NCI-H2227 (cell line): ENCODE data around the gene ATP13A2.

Source experiments
- DNase-seq: peaks from one replicate; lab custom pipeline; 2025; ENCODE audit not compliant: unreplicated experiment; lab: John Stamatoyannopoulos, UW

ATP13A2 gene

DNA sequence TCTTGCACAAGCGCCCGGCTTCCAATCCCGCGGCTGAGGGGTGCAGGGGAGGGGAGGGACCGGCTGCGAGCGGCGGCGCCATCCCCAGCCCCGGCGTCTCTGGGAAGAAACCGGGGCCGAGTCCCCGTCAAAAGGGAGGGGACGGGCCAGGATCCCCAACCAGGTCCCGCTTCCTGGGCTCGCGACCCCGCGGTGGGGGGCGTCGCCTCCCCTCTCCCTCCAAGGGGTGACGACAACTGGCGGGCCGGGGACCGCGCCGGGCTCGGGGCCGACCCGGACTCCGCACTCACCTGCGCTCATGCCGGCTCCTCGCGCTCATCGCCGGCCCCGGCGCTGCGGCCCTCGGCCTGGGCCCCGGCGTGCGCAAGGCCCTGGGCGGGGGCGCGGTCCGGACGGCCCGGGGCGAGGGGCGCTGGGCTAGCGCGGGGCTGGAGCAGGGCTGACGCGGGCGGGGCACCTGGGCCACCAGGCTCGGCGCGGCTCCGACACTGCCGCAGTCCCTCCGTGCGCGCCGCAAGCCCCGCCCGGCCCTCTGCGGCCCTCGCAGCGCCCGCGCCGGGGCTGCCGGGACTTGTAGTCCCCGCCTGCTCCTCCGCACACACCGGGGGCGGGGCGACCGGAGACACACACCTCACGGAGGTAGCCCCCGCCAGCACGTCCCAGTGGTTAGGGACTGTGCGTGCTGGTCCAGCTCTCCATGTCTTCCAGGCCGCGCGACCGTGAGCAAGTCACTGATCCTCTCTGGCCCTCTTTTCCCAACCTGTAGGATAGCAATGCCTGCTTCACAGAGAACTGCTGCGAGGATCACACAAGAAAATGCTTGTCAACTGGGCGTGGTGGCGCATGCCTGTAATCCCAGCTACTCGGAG is at the start of gene ATP13A2:
Gene ATP13A2, minus strand, starts transcription at position 490 of the 869 bp plus-strand sequence. Its CDS starts 190 bp downstream, at position 300.
- DNase-seq = peak; percentile 96

GRCh38 chr1:17061486-17061885 is 49.8 kb upstream of the ATP13A2 start:
- DNase-seq = peak; percentile 31

GRCh38 chr1:17060306-17060749 is 48.6 kb upstream of the ATP13A2 start:
- no peak for DNase-seq

DNA sequence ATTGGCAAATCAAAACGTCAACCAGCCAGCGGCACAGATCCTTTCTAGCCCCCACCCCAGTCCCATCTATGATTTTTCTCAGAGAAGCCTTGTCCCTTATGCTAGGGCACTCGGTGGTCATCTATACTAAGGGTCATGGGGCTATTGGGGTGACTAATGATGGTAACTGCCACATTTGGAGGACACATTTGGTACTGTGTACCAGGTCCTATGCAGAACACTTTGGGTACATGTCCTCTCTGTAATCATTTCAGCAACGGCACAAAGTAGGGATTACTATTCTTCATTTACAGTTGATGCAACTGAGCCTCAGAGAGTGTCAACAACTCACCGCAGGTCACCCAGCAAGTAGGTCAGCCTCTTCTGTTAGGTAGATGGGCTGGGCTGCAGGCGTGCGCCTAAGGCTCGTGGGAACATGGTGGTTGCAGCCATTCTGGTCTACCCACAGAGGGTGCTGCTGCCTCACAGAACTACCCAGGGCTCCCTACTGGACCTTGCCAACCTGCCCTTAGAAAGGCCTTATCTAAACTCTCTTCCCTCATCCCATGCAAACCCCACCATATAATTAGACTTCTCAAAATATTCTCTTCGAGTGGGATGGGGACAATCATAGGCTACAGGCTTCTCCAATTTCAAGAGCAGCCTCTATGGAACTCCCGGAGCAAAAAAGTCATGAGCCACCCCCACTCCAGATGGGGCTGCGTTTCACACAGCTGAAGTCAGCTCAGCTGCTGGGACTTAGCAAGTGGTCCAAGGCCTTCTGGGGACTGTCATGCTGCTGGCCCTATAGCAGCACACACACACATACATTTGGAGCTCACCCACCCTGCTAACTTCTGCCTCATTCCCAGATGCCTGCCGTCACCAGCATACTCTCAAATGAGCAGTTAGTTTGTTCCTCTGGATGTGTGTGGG is 47.9 kb upstream of the ATP13A2 start:
- peak; percentile 84 for DNase-seq

DNA sequence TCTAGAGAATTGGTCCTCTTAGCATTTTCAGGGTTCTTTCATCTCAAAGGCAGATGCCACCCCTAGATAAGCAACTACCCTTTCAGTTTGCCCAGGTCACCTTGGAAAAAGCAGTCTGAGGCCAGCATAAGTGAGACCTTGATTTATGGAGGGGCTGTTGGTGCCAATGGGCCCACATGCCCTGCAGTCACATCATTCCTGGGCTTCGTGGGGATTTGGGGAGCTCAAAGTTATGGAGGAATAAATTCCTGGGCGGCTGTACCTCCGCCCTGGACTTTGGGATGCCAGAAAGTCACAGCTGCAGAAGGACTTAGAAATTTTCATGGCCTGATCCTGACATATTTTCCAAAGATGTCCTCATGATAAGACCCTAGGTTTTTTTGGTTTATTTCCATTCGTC is 44.8 kb upstream of the ATP13A2 start:
- DNase-seq = no peak

DNA sequence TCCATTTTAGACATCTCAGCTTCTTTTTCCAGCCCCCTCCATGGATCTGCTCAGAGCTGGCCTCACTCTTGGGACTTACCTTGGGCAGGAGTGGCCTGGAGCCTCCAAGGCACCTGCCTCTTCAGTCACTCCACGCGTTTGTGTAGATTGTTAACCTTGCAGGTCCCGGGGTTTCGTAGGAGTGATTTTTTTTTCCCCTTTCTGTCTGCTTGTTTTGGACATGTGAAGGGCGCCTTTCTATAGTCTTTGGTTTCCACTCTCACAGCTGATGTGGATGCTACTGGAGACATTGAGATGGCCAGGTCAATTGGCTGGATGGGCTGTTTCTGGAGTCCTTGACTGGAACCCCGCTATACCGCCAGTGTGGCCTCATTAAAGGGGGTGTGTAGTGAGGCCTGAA is 44.1 kb upstream of the ATP13A2 start:
- DNase-seq = no peak

- peak; percentile 99 for DNase-seq
Observed at GRCh38 chr1:17053685-17054410, 42.1 kb upstream of the ATP13A2 start, which contains the start of gene SDHB. Gene SDHB, minus strand, starts transcription at chr1:17054032. Its CDS starts 13 bp downstream, at chr1:17054019.

DNA sequence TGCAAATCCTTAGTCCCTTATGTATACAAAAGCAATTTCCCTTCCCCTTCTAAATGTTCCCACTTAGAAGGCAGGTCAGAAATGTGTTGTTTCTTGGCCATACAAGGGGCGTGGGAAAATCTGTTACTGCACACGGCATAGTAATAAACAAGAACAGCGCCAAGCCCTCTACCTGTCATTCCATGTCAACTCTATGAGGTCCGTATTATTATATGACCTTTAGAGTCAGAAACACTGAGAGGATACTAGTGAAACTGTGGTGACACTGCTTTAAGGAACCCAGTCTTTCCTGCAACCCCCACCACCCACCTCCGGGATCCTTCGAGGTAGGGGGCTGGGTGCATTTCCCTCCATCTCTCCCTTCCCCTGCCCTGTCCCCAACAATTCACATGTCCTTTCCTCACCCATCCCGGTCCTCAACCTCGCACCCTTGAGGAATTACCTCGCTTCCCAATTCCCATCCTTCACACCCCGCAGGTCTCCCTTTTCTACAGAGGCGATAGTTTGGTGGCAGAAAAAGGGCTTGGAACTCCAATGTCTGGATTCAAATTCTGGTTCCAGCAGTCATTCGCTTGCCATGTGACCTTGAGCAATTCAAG is 41.5 kb upstream of the ATP13A2 start:
- peak; percentile 21 for DNase-seq

- DNase-seq = no peak
Observed at GRCh38 chr1:17052641-17053040, 40.9 kb upstream of the ATP13A2 start.

GRCh38 chr1:17052038-17052437 is 40.3 kb upstream of the ATP13A2 start:
- DNase-seq = no peak

GRCh38 chr1:17047924-17048323 is 36.2 kb upstream of the ATP13A2 start:
- no peak for DNase-seq

DNA sequence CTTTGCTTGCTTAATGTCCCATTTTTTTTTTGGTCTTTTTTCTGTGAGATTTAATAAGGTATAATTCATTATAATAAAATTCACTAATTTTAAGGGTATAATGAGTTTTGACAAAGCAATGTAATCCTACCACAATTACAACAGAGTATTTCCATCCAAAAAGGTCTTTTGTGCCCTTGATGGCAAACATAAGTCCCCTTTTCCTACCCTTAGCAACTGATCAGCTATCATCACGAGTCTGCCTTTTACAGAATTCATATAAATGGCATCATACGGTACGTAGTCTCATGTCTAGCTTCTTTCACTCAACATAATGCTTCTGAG is 34.6 kb upstream of the ATP13A2 start:
- DNase-seq = no peak

DNA sequence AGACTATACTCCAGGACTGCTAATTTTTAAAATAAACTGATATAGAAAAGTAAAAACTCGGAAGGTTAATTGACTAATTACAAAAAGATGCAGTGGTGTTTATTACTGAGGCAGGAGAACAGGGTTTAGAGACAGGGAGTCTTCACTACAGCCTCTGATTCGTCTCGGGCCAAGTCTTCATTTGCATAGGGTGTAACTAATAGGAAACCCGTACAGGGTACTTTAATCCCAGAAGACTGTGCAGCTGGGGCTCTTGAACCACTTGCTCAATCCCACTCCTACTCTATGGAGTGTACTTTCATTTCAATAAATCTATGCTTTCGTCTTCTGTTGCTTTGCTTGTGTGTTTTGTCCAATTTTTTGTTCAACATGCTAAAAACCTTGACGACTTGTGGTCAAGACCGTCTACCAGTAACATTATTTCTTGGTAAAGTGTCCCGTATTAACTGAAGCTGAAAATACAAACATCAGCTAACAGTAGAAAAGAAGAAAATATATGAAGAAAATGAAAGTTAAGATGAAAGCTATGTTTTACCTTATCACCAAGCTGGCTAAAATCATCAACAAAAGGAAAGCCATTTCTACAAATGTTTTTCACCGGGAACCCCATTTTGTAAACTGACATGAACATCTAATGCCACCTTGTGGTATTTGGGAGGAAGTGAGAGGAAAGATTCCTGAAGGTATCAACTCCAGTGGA is 34.1 kb upstream of the ATP13A2 start:
- DNase-seq = peak; percentile 80

- DNase-seq = no peak
Observed at GRCh38 chr1:17045150-17045549, 33.4 kb upstream of the ATP13A2 start.

GRCh38 chr1:17043676-17044075 is 31.9 kb upstream of the ATP13A2 start:
- DNase-seq = no peak

GRCh38 chr1:17040135-17040534 is 28.4 kb upstream of the ATP13A2 start:
- DNase-seq = no peak

GRCh38 chr1:17039522-17039921 is 27.8 kb upstream of the ATP13A2 start:
- no peak for DNase-seq

DNA sequence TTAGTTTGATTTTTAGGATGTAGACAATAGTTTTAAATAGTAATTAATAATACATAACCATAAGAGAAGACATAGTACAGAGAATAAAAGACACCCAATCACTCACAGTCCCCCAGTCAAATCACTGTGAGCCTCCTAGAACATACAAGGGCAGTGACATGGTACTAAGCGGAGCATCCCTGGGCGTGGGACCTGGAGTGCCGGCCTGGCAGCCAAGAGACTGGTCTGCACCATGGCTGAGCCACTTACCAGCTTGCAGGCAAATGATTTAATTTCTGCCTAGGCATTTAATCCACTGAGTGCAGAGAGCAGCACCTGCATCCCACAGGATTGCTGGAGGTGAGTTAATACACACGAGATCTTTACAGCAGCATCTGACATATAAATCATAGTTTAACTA is 21.8 kb upstream of the ATP13A2 start:
- no peak for DNase-seq

- no peak for DNase-seq
Observed at GRCh38 chr1:17032741-17033140, 21.0 kb upstream of the ATP13A2 start.

GRCh38 chr1:17031436-17031835 is 19.7 kb upstream of the ATP13A2 start:
- no peak for DNase-seq
